ENCODE results near the gene PDE3A. TPM values are rescaled to one million over a fixed set of nuclear protein-coding genes. Genes with fewer than 3 reads are reported as not detected.

PDE3A gene
- total RNA-seq, 1 experiment from 2014 or later, result 0.36 TPM

DNA sequence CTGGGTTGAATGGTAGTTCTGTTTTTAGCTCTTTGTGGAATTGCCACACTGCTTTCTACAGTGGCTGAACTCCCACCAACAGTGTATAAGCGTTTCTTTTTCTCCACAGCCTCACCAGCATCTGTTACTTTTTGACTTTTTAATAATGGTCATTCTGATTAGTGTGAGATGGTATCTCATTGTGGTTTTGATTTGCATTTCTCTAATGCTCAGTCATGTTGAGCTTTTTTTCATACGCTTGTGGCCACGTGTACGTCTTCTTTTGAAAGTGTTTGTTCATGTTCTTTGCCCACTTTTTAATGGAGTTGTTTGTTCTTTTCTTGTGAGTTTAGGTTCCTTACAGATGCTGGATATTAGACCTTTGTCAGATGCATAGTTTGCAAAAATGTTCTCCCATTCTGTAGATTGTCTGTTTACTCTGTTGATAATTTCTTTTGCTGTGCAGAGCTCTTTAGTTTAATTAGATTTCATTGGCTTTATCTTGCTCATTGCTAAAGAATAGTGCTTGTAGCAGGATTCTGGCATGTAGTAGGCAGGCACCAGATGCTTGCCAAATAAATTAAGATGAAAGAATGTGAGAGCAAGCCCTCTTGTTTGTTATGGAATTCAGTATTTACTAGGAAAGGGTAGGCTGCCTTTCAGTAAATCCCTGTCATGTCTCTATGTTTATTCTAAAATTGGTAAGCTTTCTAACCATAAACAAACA, 86.8 kb downstream of the PDE3A start:
- no peak for DNase-seq
- intact Hi-C loops (cut with micrococcal nuclease; ENCODE audit: unreplicated experiment), result no loop called here
- BruUV-seq (replicated peaks), result no TSS peak
- H3K36me3 ChIP-seq (ENCODE audit: control insufficient read depth, insufficient read depth, low read length), result no peaks in the 10 kb centered on the region
- Mint-ChIP-seq H3K9me3 (ENCODE audit: unreplicated experiment) (no peaks in the 10 kb centered on the region), H3K4me1 (ENCODE audit: low read depth, unreplicated experiment) (no peaks in the 10 kb centered on the region), H3K27ac (ENCODE audit: unreplicated experiment) (no peak overlapping the region), H3K4me3 (ENCODE audit: unreplicated experiment) (no peak overlapping the region), H3K27me3 (ENCODE audit: insufficient read depth, unreplicated experiment) (peaks cover 3% of the 10 kb centered on the region), H3K36me3 (ENCODE audit: insufficient read depth, unreplicated experiment) (no peaks in the 10 kb centered on the region)
- ChIA-PET POLR2A (no interaction called here), CTCF (no interaction called here)
- no peaks in the 10 kb centered on the region for H3K9me3 ChIP-seq
- no peak overlapping the region for H3K4me3 ChIP-seq (ENCODE audit: low read depth, low read length)
- TF ChIP-seq CTCF (IDR thresholded peaks at IDR 0.05; ENCODE audit: insufficient read depth in 1 of 2, low read depth in 1 of 2, low read length in 1 of 2, severe bottlenecking in 1 of 2, unreplicated experiment in 1 of 2), result no peak
- no peaks in the 10 kb centered on the region for H3K27me3 ChIP-seq (replicated peaks; ENCODE audit: control insufficient read depth, insufficient read depth, low read length)
- no peaks in the 10 kb centered on the region for H3K4me1 ChIP-seq

DNA sequence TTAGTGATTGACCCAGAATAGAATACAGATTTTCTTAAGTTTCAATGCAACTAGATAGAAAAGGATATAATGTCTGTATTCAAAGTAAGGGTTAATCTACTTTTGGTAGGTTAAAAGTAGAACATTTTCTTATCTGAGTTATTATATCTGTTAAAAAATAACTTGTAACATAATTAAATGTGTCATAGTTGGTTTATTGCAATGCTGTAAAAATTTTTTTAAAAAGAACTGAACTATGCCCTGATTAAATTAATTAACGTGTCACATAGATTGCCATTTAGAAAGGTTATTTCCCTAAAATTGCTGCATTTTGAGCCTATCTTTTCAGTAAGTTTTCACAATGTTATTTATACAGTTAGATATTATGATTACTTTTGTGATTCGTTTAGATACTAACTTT, 89.2 kb downstream of the PDE3A start:
- Mint-ChIP-seq H3K4me3 (ENCODE audit: unreplicated experiment) (no peak overlapping the region), H3K4me1 (ENCODE audit: low read depth, unreplicated experiment) (no peaks in the 10 kb centered on the region), H3K27me3 (ENCODE audit: insufficient read depth, unreplicated experiment) (no peaks in the 10 kb centered on the region), H3K9me3 (ENCODE audit: unreplicated experiment) (no peaks in the 10 kb centered on the region), H3K27ac (ENCODE audit: unreplicated experiment) (no peak overlapping the region), H3K36me3 (ENCODE audit: insufficient read depth, unreplicated experiment) (no peaks in the 10 kb centered on the region)
- DNase-seq, result no peak
- Histone ChIP-seq H3K4me1 (no peaks in the 10 kb centered on the region), H3K36me3 (ENCODE audit: control insufficient read depth, insufficient read depth, low read length) (no peaks in the 10 kb centered on the region), H3K27me3 (replicated peaks; ENCODE audit: control insufficient read depth, insufficient read depth, low read length) (no peaks in the 10 kb centered on the region), H3K9me3 (no peaks in the 10 kb centered on the region), H3K4me3 (ENCODE audit: low read depth, low read length) (no peak overlapping the region)
- ChIA-PET CTCF (no interaction called here), POLR2A (no interaction called here)
- TF ChIP-seq CTCF (IDR thresholded peaks at IDR 0.05; ENCODE audit: insufficient read depth in 1 of 2, low read depth in 1 of 2, low read length in 1 of 2, severe bottlenecking in 1 of 2, unreplicated experiment in 1 of 2), result no peak
- no TSS peak for BruUV-seq (replicated peaks)
- intact Hi-C loops (cut with micrococcal nuclease; ENCODE audit: unreplicated experiment), result no loop called here

DNA sequence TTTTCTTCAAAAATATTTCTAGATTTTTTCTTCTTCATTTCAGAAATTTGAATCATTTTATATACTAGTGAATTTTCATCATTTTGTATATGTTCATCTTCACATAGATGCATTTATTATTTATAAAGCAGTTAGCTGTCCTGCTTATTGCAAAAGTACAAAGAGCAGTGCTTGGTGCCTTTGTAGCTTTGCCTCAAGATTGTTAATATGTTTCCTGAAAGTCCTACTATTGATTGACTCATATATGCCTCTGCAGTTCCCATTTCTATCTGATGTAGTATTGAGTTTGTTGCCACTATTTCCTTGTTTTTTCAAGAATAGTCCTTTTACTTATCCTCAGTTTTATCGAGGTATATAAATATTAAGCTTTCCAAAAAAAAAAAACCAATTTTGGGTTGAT, 89.7 kb downstream of the PDE3A start:
- DNase-seq, result no peak
- Mint-ChIP-seq H3K27ac (ENCODE audit: unreplicated experiment) (no peak overlapping the region), H3K4me1 (ENCODE audit: low read depth, unreplicated experiment) (no peaks in the 10 kb centered on the region), H3K9me3 (ENCODE audit: unreplicated experiment) (no peaks in the 10 kb centered on the region), H3K27me3 (ENCODE audit: insufficient read depth, unreplicated experiment) (no peaks in the 10 kb centered on the region), H3K36me3 (ENCODE audit: insufficient read depth, unreplicated experiment) (no peaks in the 10 kb centered on the region), H3K4me3 (ENCODE audit: unreplicated experiment) (no peak overlapping the region)
- no peaks in the 10 kb centered on the region for H3K27me3 ChIP-seq (replicated peaks; ENCODE audit: control insufficient read depth, insufficient read depth, low read length)
- no peak for TF ChIP-seq CTCF (IDR thresholded peaks at IDR 0.05; ENCODE audit: insufficient read depth in 1 of 2, low read depth in 1 of 2, low read length in 1 of 2, severe bottlenecking in 1 of 2, unreplicated experiment in 1 of 2)
- no peaks in the 10 kb centered on the region for H3K4me1 ChIP-seq
- intact Hi-C loops (cut with micrococcal nuclease; ENCODE audit: unreplicated experiment), result no loop called here
- no peaks in the 10 kb centered on the region for H3K36me3 ChIP-seq (ENCODE audit: control insufficient read depth, insufficient read depth, low read length)
- no peak overlapping the region for H3K4me3 ChIP-seq (ENCODE audit: low read depth, low read length)
- no peaks in the 10 kb centered on the region for H3K9me3 ChIP-seq
- no TSS peak for BruUV-seq (replicated peaks)
- ChIA-PET POLR2A (no interaction called here), CTCF (no interaction called here)
